K562 (cell line): Measurements from ENCODE around the gene ARHGAP18.

Experiments used
- EZH2 ChIP-seq: IDR thresholded peaks from 2 replicates; pipeline ENCODE4 v1.6.1; 2012; ENCODE audit warnings: low read depth, mild to moderate bottlenecking, inconsistent platforms, low read length, borderline replicate concordance
- TF ChIP-seq, protein P1 (sequence below), 3 experiments: IDR thresholded peaks in 2 of 3; conservative IDR thresholded peaks in 1 of 3; 2 replicates each; pipeline ENCODE4 v1.5.1; 2011 to 2012; ENCODE audit warnings: low read length in 3 of 3, mild to moderate bottlenecking in 3 of 3, control low read depth in 2 of 3, improper control_type of control experiment in 1 of 3, inconsistent platforms in 1 of 3, low read depth in 1 of 3, mixed read lengths in 1 of 3, moderate library complexity in 1 of 3; ENCODE audit not compliant: insufficient read depth in 2 of 3
- TF ChIP-seq, protein P2 (sequence below): fragments of 250-450 bp; sonication (Bioruptor Pico); IDR thresholded peaks from 2 replicates; pipeline ENCODE4 v1.8.0; 2021; ENCODE audit warnings: mild to moderate bottlenecking, moderate library complexity

DNA sequence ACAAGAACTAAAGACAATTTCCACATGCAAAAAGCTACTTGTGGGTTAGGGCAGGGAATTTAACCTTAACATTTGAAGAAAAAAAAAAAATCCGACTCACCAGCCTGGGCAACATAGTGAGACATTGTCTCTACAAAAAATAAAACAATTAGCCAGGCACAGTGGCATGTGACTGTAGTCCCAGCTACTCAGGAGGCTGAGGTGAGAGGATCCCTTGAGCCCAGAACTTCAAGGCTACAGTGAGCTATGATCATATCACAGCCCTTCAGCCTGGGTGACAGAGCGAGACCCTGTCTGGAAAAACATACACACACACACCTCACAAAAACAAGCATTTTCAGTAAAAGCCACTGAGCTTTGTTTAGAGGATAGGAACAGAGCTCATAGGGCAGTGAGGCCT, 56.2 kb downstream of the ARHGAP18 start:
- TF ChIP-seq, protein P1, sequence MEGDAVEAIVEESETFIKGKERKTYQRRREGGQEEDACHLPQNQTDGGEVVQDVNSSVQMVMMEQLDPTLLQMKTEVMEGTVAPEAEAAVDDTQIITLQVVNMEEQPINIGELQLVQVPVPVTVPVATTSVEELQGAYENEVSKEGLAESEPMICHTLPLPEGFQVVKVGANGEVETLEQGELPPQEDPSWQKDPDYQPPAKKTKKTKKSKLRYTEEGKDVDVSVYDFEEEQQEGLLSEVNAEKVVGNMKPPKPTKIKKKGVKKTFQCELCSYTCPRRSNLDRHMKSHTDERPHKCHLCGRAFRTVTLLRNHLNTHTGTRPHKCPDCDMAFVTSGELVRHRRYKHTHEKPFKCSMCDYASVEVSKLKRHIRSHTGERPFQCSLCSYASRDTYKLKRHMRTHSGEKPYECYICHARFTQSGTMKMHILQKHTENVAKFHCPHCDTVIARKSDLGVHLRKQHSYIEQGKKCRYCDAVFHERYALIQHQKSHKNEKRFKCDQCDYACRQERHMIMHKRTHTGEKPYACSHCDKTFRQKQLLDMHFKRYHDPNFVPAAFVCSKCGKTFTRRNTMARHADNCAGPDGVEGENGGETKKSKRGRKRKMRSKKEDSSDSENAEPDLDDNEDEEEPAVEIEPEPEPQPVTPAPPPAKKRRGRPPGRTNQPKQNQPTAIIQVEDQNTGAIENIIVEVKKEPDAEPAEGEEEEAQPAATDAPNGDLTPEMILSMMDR (IDR thresholded peaks at IDR 0.05 in 2 of 3, conservative IDR thresholded peaks at IDR 0.05 in 1 of 3; ENCODE audit: insufficient read depth in 2 of 3, low read depth in 1 of 3, low read length in 3 of 3), result no peak
- no peak for TF ChIP-seq EZH2
- TF ChIP-seq, protein P2, sequence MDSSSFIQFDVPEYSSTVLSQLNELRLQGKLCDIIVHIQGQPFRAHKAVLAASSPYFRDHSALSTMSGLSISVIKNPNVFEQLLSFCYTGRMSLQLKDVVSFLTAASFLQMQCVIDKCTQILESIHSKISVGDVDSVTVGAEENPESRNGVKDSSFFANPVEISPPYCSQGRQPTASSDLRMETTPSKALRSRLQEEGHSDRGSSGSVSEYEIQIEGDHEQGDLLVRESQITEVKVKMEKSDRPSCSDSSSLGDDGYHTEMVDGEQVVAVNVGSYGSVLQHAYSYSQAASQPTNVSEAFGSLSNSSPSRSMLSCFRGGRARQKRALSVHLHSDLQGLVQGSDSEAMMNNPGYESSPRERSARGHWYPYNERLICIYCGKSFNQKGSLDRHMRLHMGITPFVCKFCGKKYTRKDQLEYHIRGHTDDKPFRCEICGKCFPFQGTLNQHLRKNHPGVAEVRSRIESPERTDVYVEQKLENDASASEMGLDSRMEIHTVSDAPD, result no peak
